ENCODE results near the gene LIN7B. TPM values are rescaled to one million over a fixed set of nuclear protein-coding genes. Genes with fewer than 3 reads are reported as not detected.

Gene LIN7B
- total and polyA plus RNA-seq, 9 of the 15 experiments (the other 6 are each of a cell fraction or from before 2014, with no cell fraction given): 0.89 to 15.7 (median 4.0) TPM

DNA sequence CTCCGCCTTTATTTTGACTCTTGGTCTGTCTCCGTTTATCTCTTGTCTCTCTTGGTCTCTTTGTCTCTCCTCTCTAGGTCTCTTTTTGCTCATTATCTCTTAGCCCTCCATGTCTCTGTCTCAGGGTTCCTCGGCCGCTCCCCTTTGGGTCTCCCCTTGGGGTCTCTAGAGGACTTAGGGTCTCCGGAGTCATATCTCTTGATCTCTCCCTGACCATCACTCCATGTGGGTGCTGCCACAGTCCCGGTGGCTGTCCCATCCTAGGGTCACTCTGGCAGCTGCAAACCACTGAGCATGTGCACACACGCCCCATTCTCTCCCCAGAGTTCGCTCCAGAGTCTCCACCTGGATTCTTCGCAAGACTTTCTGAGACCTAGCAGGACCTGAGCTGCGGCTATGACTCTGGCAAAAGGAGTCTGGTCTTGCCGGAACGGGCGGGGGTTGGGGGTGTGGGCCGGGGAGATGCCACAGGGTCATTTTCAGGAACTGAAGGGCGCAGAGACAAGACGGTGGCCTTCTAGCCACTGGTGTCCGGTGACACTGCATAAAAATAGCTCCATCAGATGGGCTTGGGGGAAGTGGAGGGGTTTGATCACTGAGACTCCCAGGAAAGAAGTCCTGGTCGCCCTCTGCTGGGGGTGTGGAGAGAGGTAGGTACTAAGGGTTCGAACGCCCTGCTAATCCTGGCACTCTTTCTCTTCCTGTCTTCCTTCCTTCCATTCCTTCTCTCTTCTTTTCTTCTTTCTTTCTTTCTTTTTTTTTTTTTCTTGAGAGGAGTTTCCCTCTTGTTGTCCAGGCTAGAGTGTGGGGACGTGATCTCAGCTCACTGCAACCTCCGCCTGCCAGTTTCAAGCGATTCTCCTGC lies 40.4 kb upstream of the LIN7B start (continued):
- TF ChIP-seq, protein P1, sequence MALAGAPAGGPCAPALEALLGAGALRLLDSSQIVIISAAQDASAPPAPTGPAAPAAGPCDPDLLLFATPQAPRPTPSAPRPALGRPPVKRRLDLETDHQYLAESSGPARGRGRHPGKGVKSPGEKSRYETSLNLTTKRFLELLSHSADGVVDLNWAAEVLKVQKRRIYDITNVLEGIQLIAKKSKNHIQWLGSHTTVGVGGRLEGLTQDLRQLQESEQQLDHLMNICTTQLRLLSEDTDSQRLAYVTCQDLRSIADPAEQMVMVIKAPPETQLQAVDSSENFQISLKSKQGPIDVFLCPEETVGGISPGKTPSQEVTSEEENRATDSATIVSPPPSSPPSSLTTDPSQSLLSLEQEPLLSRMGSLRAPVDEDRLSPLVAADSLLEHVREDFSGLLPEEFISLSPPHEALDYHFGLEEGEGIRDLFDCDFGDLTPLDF (CRISPR knock-in tag; IDR thresholded peaks at IDR 0.05): no peak
- TF ChIP-seq RBFOX2 (IDR thresholded peaks at IDR 0.05; ENCODE audit: low read depth, low read length) (0 out of 2 replicates have a peak, but pooled peaks have one; percentile 21), HEY1 (CRISPR knock-in tag; IDR thresholded peaks at IDR 0.05; ENCODE audit: borderline replicate concordance) (no peak), PHF21A (IDR thresholded peaks at IDR 0.05; ENCODE audit: borderline replicate concordance, low read depth) (no peak), NRF1 (conservative IDR thresholded peaks at IDR 0.05 in 1 of 2, IDR thresholded peaks at IDR 0.05 in 1 of 2) (peak; percentile 26 to 38; a peak in 1 of 4 replicates), THRA (IDR thresholded peaks at IDR 0.05) (no peak), ZNF695 (CRISPR knock-in tag; IDR thresholded peaks at IDR 0.05) (no peak), WHSC1 (IDR thresholded peaks at IDR 0.05; ENCODE audit: low read length) (no peak), HNRNPK (IDR thresholded peaks at IDR 0.05; ENCODE audit: low read depth, low read length, poor library complexity, severe bottlenecking) (no peak), MAZ (CRISPR knock-in tag; conservative IDR thresholded peaks at IDR 0.05 in 1 of 2, IDR thresholded peaks at IDR 0.05 in 1 of 2) (peak in 1 of 2 experiments; percentile 64; a peak in 2 of 4 replicates), HINFP (tag; conservative IDR thresholded peaks at IDR 0.05; ENCODE audit: low read depth) (no peak), SRSF3 (IDR thresholded peaks at IDR 0.05; ENCODE audit: insufficient read depth, low read length) (no peak), LARP7 (IDR thresholded peaks at IDR 0.05) (peak; percentile 51; the same call in 1 of the 2 replicates), THRB (CRISPR knock-in tag; conservative IDR thresholded peaks at IDR 0.05) (no peak), TSC22D4 (tag; IDR thresholded peaks at IDR 0.05) (no peak), NFIC (IDR thresholded peaks at IDR 0.05) (peak; percentile 17; the same call in 1 of the 2 replicates), EGR1 (conservative IDR thresholded peaks at IDR 0.05) (no peak; the same call in 1 of the 2 replicates), NR1H2 (CRISPR knock-in tag; IDR thresholded peaks at IDR 0.05) (no peak), POU5F1 (IDR thresholded peaks at IDR 0.05; ENCODE audit: borderline replicate concordance, low read depth, low read length, partially characterized antibody) (no peak)
- TF ChIP-seq, protein P2, sequence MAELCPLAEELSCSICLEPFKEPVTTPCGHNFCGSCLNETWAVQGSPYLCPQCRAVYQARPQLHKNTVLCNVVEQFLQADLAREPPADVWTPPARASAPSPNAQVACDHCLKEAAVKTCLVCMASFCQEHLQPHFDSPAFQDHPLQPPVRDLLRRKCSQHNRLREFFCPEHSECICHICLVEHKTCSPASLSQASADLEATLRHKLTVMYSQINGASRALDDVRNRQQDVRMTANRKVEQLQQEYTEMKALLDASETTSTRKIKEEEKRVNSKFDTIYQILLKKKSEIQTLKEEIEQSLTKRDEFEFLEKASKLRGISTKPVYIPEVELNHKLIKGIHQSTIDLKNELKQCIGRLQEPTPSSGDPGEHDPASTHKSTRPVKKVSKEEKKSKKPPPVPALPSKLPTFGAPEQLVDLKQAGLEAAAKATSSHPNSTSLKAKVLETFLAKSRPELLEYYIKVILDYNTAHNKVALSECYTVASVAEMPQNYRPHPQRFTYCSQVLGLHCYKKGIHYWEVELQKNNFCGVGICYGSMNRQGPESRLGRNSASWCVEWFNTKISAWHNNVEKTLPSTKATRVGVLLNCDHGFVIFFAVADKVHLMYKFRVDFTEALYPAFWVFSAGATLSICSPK (IDR thresholded peaks at IDR 0.05; ENCODE audit: borderline replicate concordance): no peak
